Muscle layer of duodenum (tissue), 2 donors: ENCODE measurements around the gene TMEM178B.
"Not testable (repeated sequence)": the region's sequence is repeated elsewhere in the genome, so short reads cannot be mapped to it uniquely, and the experiment has no call there.

Source experiments
- H3K27ac ChIP-seq: one replicate; pipeline ENCODE4 v1.7.0; 2013; ENCODE audit warnings: mild to moderate bottlenecking, low read length
- H3K27me3 ChIP-seq: one replicate; pipeline ENCODE4 v1.7.0; 2013; ENCODE audit warnings: low read depth, mild to moderate bottlenecking, control low read depth, low read length
- H3K36me3 ChIP-seq, 2 donors: one replicate each; pipeline ENCODE4 v1.7.0; 2013; ENCODE audit warnings: low read length in 2 of 2, control low read depth in 1 of 2, mild to moderate bottlenecking in 1 of 2; ENCODE audit not compliant: insufficient read depth in 2 of 2, control insufficient read depth in 1 of 2
- H3K4me1 ChIP-seq, 2 donors: one replicate each; pipeline ENCODE4 v1.7.0; 2013; ENCODE audit warnings: low read length in 2 of 2, mild to moderate bottlenecking in 2 of 2, control low read depth in 1 of 2, moderate library complexity in 1 of 2; ENCODE audit not compliant: insufficient read depth in 2 of 2, control insufficient read depth in 1 of 2
- H3K4me3 ChIP-seq, 2 donors: one replicate each; pipeline ENCODE4 v1.7.0; 2013; ENCODE audit warnings: low read length in 2 of 2, low read depth in 1 of 2, mild to moderate bottlenecking in 1 of 2
- H3K9me3 ChIP-seq, 2 donors: one replicate each; pipeline ENCODE4 v1.7.0; 2013; ENCODE audit warnings: low read length in 2 of 2, control low read depth in 1 of 2, mild to moderate bottlenecking in 1 of 2; ENCODE audit not compliant: control insufficient read depth in 1 of 2
- donor health status: healthy.

TMEM178B gene

DNA sequence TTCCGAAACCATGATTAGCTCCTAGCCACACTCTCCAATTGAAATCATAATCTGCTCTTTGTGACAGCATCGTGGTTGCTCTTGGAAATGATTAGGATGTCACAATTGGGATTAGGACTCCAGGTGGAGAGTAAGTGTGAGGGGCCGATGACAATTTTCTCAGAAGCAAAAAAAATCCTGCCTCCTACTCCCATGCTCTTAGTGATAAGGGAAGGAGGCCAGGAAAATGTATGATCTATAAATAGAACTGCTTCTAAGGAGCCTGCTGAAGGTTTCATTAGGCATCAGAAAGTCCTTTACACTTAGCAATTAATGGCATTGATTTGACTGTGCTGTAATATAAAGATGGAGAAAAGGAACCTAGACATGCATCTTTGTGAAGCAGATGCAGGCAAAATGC, 251.0 kb downstream of the TMEM178B start:
- no peaks in the 10 kb centered on the region for H3K36me3 ChIP-seq
- no peaks in the 10 kb centered on the region for H3K27me3 ChIP-seq
- H3K9me3 ChIP-seq: no peaks in the 10 kb centered on the region
- H3K27ac ChIP-seq: no peak overlapping the region
- H3K4me3 ChIP-seq: no peak overlapping the region
- H3K4me1 ChIP-seq: no peaks in the 10 kb centered on the region

- H3K4me3 ChIP-seq: no peak overlapping the region
- H3K4me1 ChIP-seq: no peaks in the 10 kb centered on the region
- no peak overlapping the region for H3K27ac ChIP-seq
- H3K27me3 ChIP-seq: no peaks in the 10 kb centered on the region
- H3K36me3 ChIP-seq: no peaks in the 10 kb centered on the region
- H3K9me3 ChIP-seq: no peaks in the 10 kb centered on the region
Observed at GRCh38 chr7:141325275-141325674, 251.4 kb downstream of the TMEM178B start.

DNA sequence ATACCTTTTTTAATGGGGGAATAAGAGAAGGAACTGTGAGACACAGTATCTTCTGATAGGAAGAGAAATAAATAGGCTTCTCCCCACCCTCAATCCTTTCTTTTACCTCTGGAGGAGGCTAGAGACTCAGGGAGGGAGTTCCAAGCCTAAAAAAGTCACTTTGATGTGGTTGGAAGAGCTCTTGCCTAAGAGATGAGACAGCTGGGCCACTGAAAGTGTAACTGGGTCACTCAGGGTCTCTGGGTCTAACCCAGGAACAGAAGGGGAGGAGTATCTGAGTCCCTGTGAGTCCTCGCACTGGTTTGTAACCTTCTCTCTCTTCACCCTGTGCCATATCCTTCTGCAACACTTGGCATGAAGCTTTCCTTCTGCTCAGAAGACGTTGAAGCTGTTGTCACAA, 254.4 kb downstream of the TMEM178B start:
- H3K9me3 ChIP-seq: no peaks in the 10 kb centered on the region
- no peaks in the 10 kb centered on the region for H3K27me3 ChIP-seq
- H3K4me3 ChIP-seq: no peak overlapping the region
- no peaks in the 10 kb centered on the region for H3K4me1 ChIP-seq
- no peaks in the 10 kb centered on the region for H3K36me3 ChIP-seq
- H3K27ac ChIP-seq: no peak overlapping the region

DNA sequence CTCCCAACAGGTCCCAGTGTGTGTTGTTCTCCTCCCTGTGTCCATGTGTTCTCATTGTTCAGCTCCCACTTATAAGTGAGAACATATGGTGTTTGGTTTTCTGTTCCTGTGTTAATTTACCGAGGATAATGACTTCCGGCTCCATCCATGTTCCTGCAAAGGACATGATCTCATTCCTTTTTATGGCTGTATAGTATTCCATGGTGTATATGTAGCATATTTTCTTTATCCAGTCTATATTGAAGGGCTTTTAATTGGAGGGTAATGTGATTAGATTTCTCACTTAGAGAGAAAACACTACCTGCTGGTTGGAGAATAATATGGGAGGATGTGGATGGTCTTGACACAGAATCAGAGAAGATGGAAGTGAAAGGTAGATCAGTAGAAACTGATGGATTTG, 256.4 kb downstream of the TMEM178B start:
- H3K4me1 ChIP-seq, H3K9me3 ChIP-seq, H3K27ac ChIP-seq, H3K4me3 ChIP-seq, H3K36me3 ChIP-seq, H3K27me3 ChIP-seq: not testable (repeated sequence)

DNA sequence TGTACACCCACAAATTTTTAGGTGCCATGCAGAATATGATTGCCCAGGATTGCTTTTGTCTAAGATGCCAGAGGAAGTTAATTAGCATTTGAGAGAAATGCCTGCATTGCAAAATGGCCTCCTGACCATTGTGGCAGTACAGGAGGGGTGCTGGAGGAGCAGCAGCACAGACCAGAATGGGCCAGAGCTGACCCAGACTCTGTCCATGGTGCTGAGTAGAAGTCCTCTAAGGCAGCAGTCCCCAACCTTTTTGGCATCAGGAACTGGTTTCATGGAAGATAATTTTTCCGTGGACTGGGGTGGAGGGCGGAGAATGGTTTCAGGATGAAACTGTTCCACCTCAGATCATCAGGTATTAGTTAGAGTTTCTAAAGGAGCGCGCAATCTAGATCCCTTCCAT, 259.6 kb downstream of the TMEM178B start:
- Histone ChIP-seq H3K27ac (no peak overlapping the region), H3K4me1 (no peaks in the 10 kb centered on the region), H3K9me3 (no peaks in the 10 kb centered on the region), H3K4me3 (no peak overlapping the region), H3K36me3 (no peaks in the 10 kb centered on the region), H3K27me3 (no peaks in the 10 kb centered on the region)

DNA sequence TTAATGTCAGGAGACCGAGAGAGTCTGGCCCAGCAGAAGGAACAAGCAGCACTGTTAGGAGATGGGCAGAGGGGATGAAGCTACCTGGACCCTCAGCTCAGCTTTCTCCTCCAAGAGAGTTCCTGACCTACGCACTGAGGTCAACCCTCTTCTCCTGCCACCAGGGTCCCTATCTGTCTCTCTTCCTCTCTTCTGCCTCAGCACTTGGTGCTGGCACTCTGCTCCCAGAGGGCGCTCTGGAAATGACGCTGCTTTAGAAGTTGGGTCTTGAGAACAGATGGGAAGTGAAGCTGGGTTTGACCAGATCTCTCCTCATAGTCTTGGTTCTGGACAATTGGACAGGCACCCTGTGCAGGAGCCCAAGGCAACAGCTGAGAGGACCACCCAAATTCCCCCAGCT, 261.3 kb downstream of the TMEM178B start:
- Histone ChIP-seq H3K4me1 (no peaks in the 10 kb centered on the region), H3K27ac (no peak overlapping the region), H3K4me3 (no peak overlapping the region), H3K27me3 (no peaks in the 10 kb centered on the region), H3K36me3 (no peaks in the 10 kb centered on the region), H3K9me3 (no peaks in the 10 kb centered on the region)

DNA sequence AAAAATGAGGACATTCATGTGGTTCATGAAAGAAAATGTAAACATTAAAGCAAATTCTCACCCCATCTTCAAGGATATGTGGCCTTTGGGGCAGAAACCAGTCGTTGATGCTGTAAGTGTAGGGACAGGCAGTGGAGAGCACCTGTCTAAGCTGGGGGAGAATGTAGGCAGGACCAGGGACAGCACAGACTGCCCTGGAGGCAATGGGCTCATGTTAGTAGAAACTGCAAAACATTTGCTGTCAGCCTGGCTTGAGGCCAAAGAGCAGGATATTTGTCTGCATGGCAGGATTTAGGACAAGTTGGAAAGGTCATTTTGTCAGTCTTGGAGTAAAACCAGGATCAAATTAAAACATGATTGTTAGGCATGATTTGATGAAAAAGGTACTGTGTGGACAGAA, 265.7 kb downstream of the TMEM178B start:
- Histone ChIP-seq H3K4me3 (no peak overlapping the region), H3K9me3 (no peaks in the 10 kb centered on the region), H3K4me1 (no peaks in the 10 kb centered on the region), H3K27ac (no peak overlapping the region), H3K27me3 (no peaks in the 10 kb centered on the region), H3K36me3 (no peaks in the 10 kb centered on the region)

GRCh38 chr7:141340991-141341390, 267.1 kb downstream of the TMEM178B start:
- H3K27me3 ChIP-seq: no peaks in the 10 kb centered on the region
- no peaks in the 10 kb centered on the region for H3K36me3 ChIP-seq
- H3K9me3 ChIP-seq: no peaks in the 10 kb centered on the region
- H3K27ac ChIP-seq: no peak overlapping the region
- no peak overlapping the region for H3K4me3 ChIP-seq
- no peaks in the 10 kb centered on the region for H3K4me1 ChIP-seq

DNA sequence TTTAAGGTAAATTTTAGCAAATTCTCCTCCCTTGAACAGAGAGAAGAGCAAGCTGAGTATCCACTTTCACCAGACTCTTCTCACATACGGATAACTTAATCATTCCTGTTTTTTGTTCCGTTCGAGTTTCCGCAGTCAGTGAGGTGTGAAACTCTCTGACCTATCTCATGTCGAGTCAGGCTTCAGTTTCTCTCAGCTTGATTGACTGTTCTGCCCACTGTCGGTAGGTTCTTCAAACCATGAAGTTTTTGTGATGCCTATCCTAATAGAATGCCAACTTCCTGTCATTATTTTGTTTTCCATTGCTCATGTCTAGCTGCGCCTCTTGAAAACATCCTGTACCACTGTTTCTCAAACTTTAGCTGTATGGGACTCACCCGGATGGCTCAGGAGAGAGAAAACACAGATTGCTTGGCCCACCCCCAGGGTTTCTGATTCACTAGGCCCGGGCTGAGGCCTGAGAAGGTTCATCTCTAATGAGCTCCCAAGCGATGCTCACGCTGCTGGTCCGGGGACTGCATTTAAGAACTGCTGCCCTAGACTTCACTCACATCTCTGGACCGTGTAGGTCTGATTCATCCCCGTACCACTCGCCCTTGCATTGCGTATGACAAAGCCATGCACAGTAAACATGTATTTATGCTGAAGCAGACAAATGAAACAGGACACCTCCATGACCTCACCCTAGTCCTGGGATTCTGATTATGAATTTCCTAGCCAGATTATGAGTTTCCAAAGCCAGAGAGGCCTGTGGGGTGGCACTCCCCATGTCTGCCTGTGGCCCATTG, 269.0 kb downstream of the TMEM178B start:
- Histone ChIP-seq H3K4me3 (no peak overlapping the region), H3K4me1 (no peaks in the 10 kb centered on the region), H3K27ac (no peak overlapping the region), H3K9me3 (no peaks in the 10 kb centered on the region), H3K27me3 (no peaks in the 10 kb centered on the region), H3K36me3 (no peaks in the 10 kb centered on the region)

DNA sequence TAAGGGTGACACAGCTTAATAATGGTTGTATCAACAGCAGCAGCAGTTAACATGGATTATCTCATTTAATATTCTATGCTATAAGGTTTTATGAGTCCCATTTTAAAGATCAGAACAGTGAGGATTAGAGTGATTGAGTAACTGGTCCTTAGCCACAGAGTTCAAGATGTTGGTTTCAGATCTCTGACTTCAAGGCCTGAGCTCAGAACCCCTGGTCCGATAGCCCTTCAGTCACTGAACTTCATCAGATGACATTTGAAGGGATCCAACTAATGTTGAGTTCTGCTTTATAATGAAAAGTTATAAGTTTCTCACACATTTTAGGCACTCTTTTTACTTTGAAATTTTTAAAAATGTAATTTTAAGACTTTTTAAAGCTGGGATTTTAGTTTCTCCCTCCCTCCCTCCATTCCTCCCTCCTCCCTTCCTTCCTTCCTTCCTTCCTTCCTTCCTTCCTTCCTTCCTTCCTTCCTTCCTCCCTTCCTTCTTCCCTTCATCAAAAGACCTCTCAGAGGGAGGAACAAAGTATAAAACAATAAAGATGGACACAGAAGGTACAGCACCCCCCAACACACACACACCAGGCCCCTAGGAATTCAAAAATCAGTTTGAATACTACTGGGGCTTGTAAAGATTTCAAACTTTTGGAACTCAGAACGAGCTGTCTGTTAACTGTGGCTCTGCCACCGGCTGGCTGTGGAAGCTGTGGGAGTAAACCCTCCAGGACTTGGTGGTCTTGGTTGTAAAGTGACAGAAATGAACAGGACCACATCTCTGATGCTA, 270.5 kb downstream of the TMEM178B start:
- no peaks in the 10 kb centered on the region for H3K4me1 ChIP-seq
- H3K4me3 ChIP-seq: no peak overlapping the region
- H3K27me3 ChIP-seq: no peaks in the 10 kb centered on the region
- no peaks in the 10 kb centered on the region for H3K9me3 ChIP-seq
- no peak overlapping the region for H3K27ac ChIP-seq
- no peaks in the 10 kb centered on the region for H3K36me3 ChIP-seq

DNA sequence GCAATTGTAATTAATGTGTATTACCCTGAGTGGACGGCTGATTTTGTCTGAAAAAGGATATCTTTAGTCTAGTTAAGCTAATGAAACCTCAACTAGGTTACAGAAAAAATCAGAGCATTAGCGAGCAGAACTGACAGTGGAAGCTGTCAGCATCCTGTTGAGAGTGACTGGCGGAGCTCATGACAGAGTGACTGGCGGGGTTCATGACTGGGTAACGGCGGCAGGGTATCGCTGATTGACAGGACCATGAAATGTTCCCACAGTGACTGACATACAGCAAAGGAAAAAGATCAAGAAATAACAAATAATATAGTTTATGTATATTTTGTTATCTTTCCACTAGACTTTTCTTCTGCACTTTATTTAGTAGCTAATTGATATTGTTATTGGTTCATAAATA, 274.9 kb downstream of the TMEM178B start:
- no peak overlapping the region for H3K4me3 ChIP-seq
- H3K4me1 ChIP-seq: no peaks in the 10 kb centered on the region
- H3K27ac ChIP-seq: no peak overlapping the region
- H3K9me3 ChIP-seq: no peaks in the 10 kb centered on the region
- no peaks in the 10 kb centered on the region for H3K36me3 ChIP-seq
- H3K27me3 ChIP-seq: no peaks in the 10 kb centered on the region
